Measurements from ENCODE around the gene GPR158. TPM values are rescaled to one million over a fixed set of nuclear protein-coding genes. Genes with fewer than 3 reads are reported as not detected.

The GPR158 gene
- total and polyA plus RNA-seq, 4 donors, result 0.03 to 0.08 TPM; not detected in 2

- H3K9me3 ChIP-seq (ENCODE audit: control insufficient read depth in 4 of 4, low read length in 3 of 4), result no peaks in the 10 kb centered on the region
- H3K9ac ChIP-seq (ENCODE audit: low read depth in 1 of 2, low read length in 2 of 2), result no peak overlapping the region
- DNase-seq (ENCODE audit: low spot score), result no peak
- H3K36me3 ChIP-seq (ENCODE audit: control insufficient read depth in 4 of 4, insufficient read depth in 3 of 4, low read depth in 1 of 4, low read length in 3 of 4), result no peaks in the 10 kb centered on the region
- no peaks in the 10 kb centered on the region for H3K4me1 ChIP-seq (ENCODE audit: control insufficient read depth in 4 of 4, insufficient read depth in 4 of 4, low read length in 3 of 4)
- 74% methylated on average over 4 of the region's 4 CpGs for WGBS
- H3K27ac ChIP-seq (ENCODE audit: low read depth in 1 of 2, low read length in 2 of 2), result no peak overlapping the region
- TF ChIP-seq YY1 (IDR thresholded peaks at IDR 0.05), result no peak
- no peak for TF ChIP-seq HNF4A (conservative IDR thresholded peaks at IDR 0.05)
- no peak for TF ChIP-seq SP1 (IDR thresholded peaks at IDR 0.05)
- no peak for TF ChIP-seq RXRA (IDR thresholded peaks at IDR 0.05)
- TF ChIP-seq ZBTB33 (IDR thresholded peaks at IDR 0.05), result no peak
- TF ChIP-seq HNF4G (IDR thresholded peaks at IDR 0.05), result no peak
- no peak for TF ChIP-seq MAX (IDR thresholded peaks at IDR 0.05)
- no peak for TF ChIP-seq ATF3 (IDR thresholded peaks at IDR 0.05)
- no peak for TF ChIP-seq RAD21 (IDR thresholded peaks at IDR 0.05)
- TF ChIP-seq FOXA2 (IDR thresholded peaks at IDR 0.05), result no peak
- no peak for TF ChIP-seq TAF1 (conservative IDR thresholded peaks at IDR 0.05)
- H3K4me3 ChIP-seq (ENCODE audit: low read depth in 1 of 3, low read length in 3 of 3), result no peak overlapping the region
- H3K27me3 ChIP-seq (ENCODE audit: control insufficient read depth in 4 of 4, insufficient read depth in 4 of 4, low read length in 3 of 4), result no peaks in the 10 kb centered on the region
Observed at GRCh38 chr10:25631471-25631870, 456.7 kb downstream of the GPR158 start.

- Histone ChIP-seq H3K27me3 (ENCODE audit: control insufficient read depth in 4 of 4, insufficient read depth in 4 of 4, low read length in 3 of 4) (no peaks in the 10 kb centered on the region), H3K27ac (ENCODE audit: low read depth in 1 of 2, low read length in 2 of 2) (no peak overlapping the region), H3K4me3 (ENCODE audit: low read depth in 1 of 3, low read length in 3 of 3) (no peak overlapping the region), H3K9me3 (ENCODE audit: control insufficient read depth in 4 of 4, low read length in 3 of 4) (no peaks in the 10 kb centered on the region), H3K4me1 (ENCODE audit: control insufficient read depth in 4 of 4, insufficient read depth in 4 of 4, low read length in 3 of 4) (no peaks in the 10 kb centered on the region), H3K36me3 (ENCODE audit: control insufficient read depth in 4 of 4, insufficient read depth in 3 of 4, low read depth in 1 of 4, low read length in 3 of 4) (no peaks in the 10 kb centered on the region), H3K9ac (ENCODE audit: low read depth in 1 of 2, low read length in 2 of 2) (no peak overlapping the region)
- 83% methylated on average over 5 of the region's 5 CpGs for WGBS
- DNase-seq (ENCODE audit: low spot score), result no peak
- no peak for TF ChIP-seq MAX (IDR thresholded peaks at IDR 0.05)
- TF ChIP-seq ATF3 (IDR thresholded peaks at IDR 0.05), result no peak
- TF ChIP-seq RXRA (IDR thresholded peaks at IDR 0.05), result no peak
- no peak for TF ChIP-seq EGR1 (IDR thresholded peaks at IDR 0.05; ENCODE audit: low read depth in 2 of 2)
- no peak for TF ChIP-seq HNF4G (IDR thresholded peaks at IDR 0.05)
- no peak for TF ChIP-seq CTCF (IDR thresholded peaks at IDR 0.05; ENCODE audit: low read depth, low read length, missing input control)
- no peak for TF ChIP-seq JUND (IDR thresholded peaks at IDR 0.05)
- no peak for TF ChIP-seq FOXA1 (IDR thresholded peaks at IDR 0.05)
Observed at GRCh38 chr10:25632802-25633201, 458.0 kb downstream of the GPR158 start.
